H1 (cell line): ENCODE results near the gene KPNA1. TPM values are rescaled to one million over a fixed set of nuclear protein-coding genes. Genes with fewer than 3 reads are reported as not detected.

Source experiments
- CTCF ChIA-PET: fragments of 300-600 bp; sonication (Branson Sonifier 250); formaldehyde crosslinking; loops from one replicate; lab custom pipeline; 2021; ENCODE audit not compliant: partially characterized antibody; lab: Charles Lee
- POLR2A ChIA-PET: fragments of 300-600 bp; sonication (Branson Sonifier 250); formaldehyde crosslinking; loops from one replicate; lab custom pipeline; 2021; ENCODE audit warnings: inconsistent platforms; ENCODE audit not compliant: partially characterized antibody; lab: Charles Lee
- DNase-seq, 2 experiments: peaks; one replicate each; pipeline versions ENCODE4 v3.0.0 to v3.0.0-alpha.2; 2010 to 2022; ENCODE audit warnings: low spot score in 2 of 2, low read depth in 1 of 2, mixed read lengths in 1 of 2
- FAIRE-seq: peaks from 2 replicates; lab custom pipeline; 2011; peaks lifted over from hg19 to GRCh38; lab: Jason Lieb, UNC
- H2AFZ ChIP-seq: 2 replicates; pipeline ENCODE4 v1.8.1; 2012; ENCODE audit warnings: low read length, inconsistent platforms
- H2AK5ac ChIP-seq: 2 replicates; pipeline ENCODE4 v1.6.1; 2013; ENCODE audit warnings: low read depth, low read length
- H2BK120ac ChIP-seq: replicated peaks from 2 replicates; pipeline ENCODE3; 2013; ENCODE audit warnings: low read depth, low read length, inconsistent platforms
- H2BK12ac ChIP-seq: 2 replicates; pipeline ENCODE4 v1.6.1; 2013; ENCODE audit warnings: low read depth, low read length
- H2BK15ac ChIP-seq: 2 replicates; pipeline ENCODE4 v1.6.1; 2013; ENCODE audit warnings: low read length
- H2BK20ac ChIP-seq: 2 replicates; pipeline ENCODE4 v1.6.1; 2013; ENCODE audit warnings: low read length
- H2BK5ac ChIP-seq: 2 replicates; pipeline ENCODE4 v1.6.1; 2013; ENCODE audit warnings: low read depth, low read length
- H3K14ac ChIP-seq: 2 replicates; pipeline ENCODE4 v1.6.1; 2013; ENCODE audit warnings: inconsistent platforms; ENCODE audit not compliant: insufficient read length
- H3K18ac ChIP-seq: 2 replicates; pipeline ENCODE4 v1.6.1; 2013; ENCODE audit warnings: low read length; ENCODE audit errors: extremely low read depth
- H3K23ac ChIP-seq: 2 replicates; pipeline ENCODE4 v1.6.1; 2013; ENCODE audit warnings: inconsistent platforms; ENCODE audit not compliant: insufficient read length
- H3K23me2 ChIP-seq: 2 replicates; pipeline ENCODE4 v1.6.1; 2013; ENCODE audit warnings: low read depth, low read length
- H3K27ac ChIP-seq: 2 replicates; pipeline ENCODE4 v1.6.1; 2011; ENCODE audit warnings: low read depth, low read length, inconsistent platforms
- H3K27me3 ChIP-seq, 4 experiments: replicated peaks in 1 of 4; 1 replicate in 1 of 4; 2 replicates in 3 of 4; pipeline versions ENCODE4 v1.6.1 to v1.8.1; 2011 to 2013; ENCODE audit warnings: low read length in 3 of 4, mild to moderate bottlenecking in 3 of 4, inconsistent platforms in 2 of 4, mixed read lengths in 2 of 4, moderate library complexity in 1 of 4; ENCODE audit not compliant: control insufficient read depth in 3 of 4, insufficient read depth in 3 of 4; ENCODE audit errors: extremely low read depth in 1 of 4
- H3K36me3 ChIP-seq, 4 experiments: 2 replicates each; pipeline versions ENCODE4 v1.6.1 to v1.8.1; 2011 to 2013; ENCODE audit warnings: mild to moderate bottlenecking in 4 of 4, low read length in 3 of 4, moderate library complexity in 2 of 4, control low read depth in 1 of 4, inconsistent platforms in 1 of 4; ENCODE audit not compliant: insufficient read depth in 4 of 4, control insufficient read depth in 2 of 4
- H3K4ac ChIP-seq: replicated peaks from 2 replicates; pipeline ENCODE3; 2013; ENCODE audit warnings: low read length, low read depth, mixed read lengths, inconsistent platforms; ENCODE audit not compliant: insufficient read length
- H3K4me1 ChIP-seq, 4 experiments: replicated peaks in 1 of 4; 1 replicate in 1 of 4; 2 replicates in 3 of 4; pipeline versions ENCODE4 v1.6.1 to v1.8.1; 2011 to 2013; ENCODE audit warnings: low read length in 3 of 4, inconsistent platforms in 2 of 4, mixed read lengths in 1 of 4; ENCODE audit not compliant: insufficient read depth in 4 of 4, control insufficient read depth in 3 of 4
- H3K4me2 ChIP-seq, 2 experiments: 2 replicates each; pipeline versions ENCODE4 v1.6.1 to v1.8.1; 2011 to 2013; ENCODE audit warnings: low read depth in 2 of 2, low read length in 2 of 2, control low read depth in 1 of 2, inconsistent platforms in 1 of 2, mild to moderate bottlenecking in 1 of 2; ENCODE audit not compliant: insufficient read depth in 1 of 2
- H3K4me3 ChIP-seq, 4 experiments: fragments of 200-600, 300-600 bp in 1 of 4; sonication (generic), shearing (Covaris generic), sonication (Bioruptor Twin) in 1 of 4; 2 replicates each; pipeline versions ENCODE4 v1.5.1 to v1.8.1; 2011 to 2016; ENCODE audit warnings: low read length in 4 of 4, low read depth in 3 of 4, control low read depth in 2 of 4, inconsistent platforms in 2 of 4, mild to moderate bottlenecking in 2 of 4, mixed read lengths in 1 of 4, moderate library complexity in 1 of 4; ENCODE audit not compliant: insufficient read depth in 2 of 4; ENCODE audit errors: extremely low read depth in 1 of 4
- H3K56ac ChIP-seq: replicated peaks from 2 replicates; pipeline ENCODE3; 2013; ENCODE audit warnings: low read depth, mild to moderate bottlenecking, mixed read lengths, low read length, inconsistent platforms; ENCODE audit not compliant: insufficient read length
- H3K79me1 ChIP-seq: 2 replicates; pipeline ENCODE4 v1.6.1; 2013; ENCODE audit warnings: low read depth, low read length, control low read depth
- H3K79me2 ChIP-seq, 2 experiments: 2 replicates each; pipeline versions ENCODE4 v1.6.1 to v1.8.1; 2012 to 2013; ENCODE audit warnings: low read length in 2 of 2, mild to moderate bottlenecking in 2 of 2, inconsistent platforms in 1 of 2; ENCODE audit not compliant: insufficient read depth in 2 of 2, control insufficient read depth in 1 of 2
- H3K9ac ChIP-seq, 4 experiments: replicated peaks in 1 of 4; 1 replicate in 1 of 4; 2 replicates in 3 of 4; pipeline versions ENCODE4 v1.6.1 to v1.8.1; 2011 to 2013; ENCODE audit warnings: low read depth in 3 of 4, low read length in 3 of 4, control low read depth in 2 of 4, mild to moderate bottlenecking in 2 of 4, moderate library complexity in 2 of 4, inconsistent platforms in 1 of 4; ENCODE audit errors: extremely low read depth in 1 of 4
- H3K9me3 ChIP-seq, 2 experiments: 2 replicates each; pipeline versions ENCODE4 v1.6.1 to v1.8.1; 2012 to 2013; ENCODE audit warnings: mild to moderate bottlenecking in 2 of 2, moderate library complexity in 2 of 2, control low read depth in 1 of 2, inconsistent platforms in 1 of 2, low read depth in 1 of 2, low read length in 1 of 2, mixed read lengths in 1 of 2; ENCODE audit not compliant: insufficient read depth in 2 of 2
- H4K20me1 ChIP-seq, 2 experiments: replicated peaks in 1 of 2; 2 replicates each; pipeline versions ENCODE3 to v1.8.1; 2011 to 2013; ENCODE audit warnings: inconsistent platforms in 2 of 2, low read length in 2 of 2, mild to moderate bottlenecking in 1 of 2; ENCODE audit not compliant: insufficient read depth in 2 of 2, control insufficient read depth in 1 of 2
- H4K5ac ChIP-seq: 2 replicates; pipeline ENCODE4 v1.6.1; 2013; ENCODE audit warnings: low read length, low read depth, mixed read lengths, inconsistent platforms; ENCODE audit not compliant: insufficient read length
- H4K8ac ChIP-seq: 2 replicates; pipeline ENCODE4 v1.8.0; 2013; ENCODE audit warnings: mild to moderate bottlenecking, moderate library complexity, low read length, inconsistent platforms; ENCODE audit not compliant: insufficient read depth; ENCODE audit errors: extremely low read depth
- H4K91ac ChIP-seq: replicated peaks from 2 replicates; pipeline ENCODE3; 2013; ENCODE audit warnings: low read length, mixed read lengths, inconsistent platforms; ENCODE audit not compliant: insufficient read length
- WGBS, 2 experiments: shearing (Covaris generic) in 1 of 2; methylation state at CpG; one replicate each; pipeline versions ENCODE4 v1.1.6 to v1.1.7; 2013 to 2015; ENCODE audit warnings: low lambda C conversion rate in 2 of 2, mixed read lengths in 2 of 2, inconsistent platforms in 1 of 2, low coverage in 1 of 2, missing lambda C conversion rate in 1 of 2; ENCODE audit not compliant: insufficient replicate concordance in 2 of 2, insufficient coverage in 1 of 2, insufficient read length in 1 of 2; ENCODE audit errors: extremely low coverage in 1 of 2, missing lambda C conversion rate in 1 of 2; 5-methylcytosine and 5-hydroxymethylcytosine counted together
- polyA plus RNA-seq, 7 experiments: library from polyadenylated mRNA; depleted of rRNA in 3 of 7; stranded (reverse) in 5 of 7; unstranded in 2 of 7; fragments of >200 nt in 5 of 7; fragments of 200-250 nt in 2 of 7; gene quantifications; 1 replicate in 5 of 7; 2 replicates in 1 of 7; 4 replicates in 1 of 7; pipeline versions ENCODE4 v1.2.1 to v1.2.3, GENCODE V29; 2011 to 2013; ENCODE audit warnings: missing spikeins in 2 of 7, mixed read lengths in 2 of 7
- total RNA-seq: library from RNA; stranded (reverse); fragmentation: NEBNext Ultra II Directional; extraction: Animal tissue kit (Norgen Biotek cat#: 25700); gene quantifications from 2 replicates; pipeline ENCODE4 v1.2.1, GENCODE V29; 2021

KPNA1 gene
- total and polyA plus RNA-seq, 2 of the 8 experiments (the other 6 are each of a cell fraction or from before 2014, with no cell fraction given) = 14.8 to 63.0 TPM

- Histone ChIP-seq H3K79me2 (no peaks in the 10 kb centered on the region), H3K79me1 (no peaks in the 10 kb centered on the region), H2BK20ac (no peak overlapping the region), H2BK5ac (no peak overlapping the region), H3K9ac (no peak overlapping the region), H4K20me1 (no peaks in the 10 kb centered on the region), H4K91ac (no peak overlapping the region), H3K18ac (no peak overlapping the region), H3K23me2 (no peaks in the 10 kb centered on the region), H3K27me3 (no peaks in the 10 kb centered on the region), H3K23ac (no peak overlapping the region), H2BK12ac (no peak overlapping the region), H3K4me1 (peaks cover 0 to 3% (median 0%) of the 10 kb centered on the region in 4 experiments; a peak in 1 of 7 replicates), H3K4ac (no peak overlapping the region), H3K14ac (no peak overlapping the region), H3K36me3 (no peaks in the 10 kb centered on the region), H3K27ac (no peak overlapping the region), H4K5ac (no peak overlapping the region), H2BK15ac (no peak overlapping the region), H2BK120ac (no peak overlapping the region), H4K8ac (no peak overlapping the region), H3K4me2 (no peak overlapping the region), H3K9me3 (no peaks in the 10 kb centered on the region), H2AK5ac (no peak overlapping the region), H3K4me3 (no peak overlapping the region), H3K56ac (no peak overlapping the region), H2AFZ (no peak overlapping the region)
- FAIRE-seq (no peak), DNase-seq (no peak)
- ChIA-PET CTCF (interaction anchor here (0.7 to 2.6 kb wide), 9 partner anchors 8 to 91 kb away, joined by 3 to 13 read pairs (median 3); partner anchors contain the start of genes DTX3L and PARP9), POLR2A (interaction anchor here (1.0 kb wide), 1 partner anchor 13 kb away, joined by 3 read pairs; no protein-coding TSS in a partner anchor)
- 91% methylated on average over 1 of the region's 1 CpG; no CpG with 5 or more reads in 1 of the 2 experiments for WGBS, 2 experiments
Measured at GRCh38 chr3:122548619-122549018, 33.9 kb upstream of the KPNA1 start.
